Keratinocyte (primary cell): ENCODE measurements around the gene TENM4.

Experiments
- CTCF ChIP-seq, 3 experiments: IDR thresholded peaks in 1 of 3; conservative IDR thresholded peaks in 1 of 3; optimal IDR thresholded peaks in 1 of 3; 2 replicates in 2 of 3; 3 replicates in 1 of 3; pipeline versions ENCODE3 to v1.5.1; 2011; ENCODE audit warnings: low read length in 3 of 3, mild to moderate bottlenecking in 3 of 3, moderate library complexity in 2 of 3, control low read depth in 1 of 3, inconsistent platforms in 1 of 3; ENCODE audit not compliant: insufficient read depth in 2 of 3; ENCODE audit errors: extremely low read depth in 1 of 3
- EZH2 ChIP-seq: IDR thresholded peaks from one replicate; pipeline ENCODE4 v1.6.1; 2012; ENCODE audit warnings: inconsistent platforms, mild to moderate bottlenecking, low read length, moderate library complexity

DNA sequence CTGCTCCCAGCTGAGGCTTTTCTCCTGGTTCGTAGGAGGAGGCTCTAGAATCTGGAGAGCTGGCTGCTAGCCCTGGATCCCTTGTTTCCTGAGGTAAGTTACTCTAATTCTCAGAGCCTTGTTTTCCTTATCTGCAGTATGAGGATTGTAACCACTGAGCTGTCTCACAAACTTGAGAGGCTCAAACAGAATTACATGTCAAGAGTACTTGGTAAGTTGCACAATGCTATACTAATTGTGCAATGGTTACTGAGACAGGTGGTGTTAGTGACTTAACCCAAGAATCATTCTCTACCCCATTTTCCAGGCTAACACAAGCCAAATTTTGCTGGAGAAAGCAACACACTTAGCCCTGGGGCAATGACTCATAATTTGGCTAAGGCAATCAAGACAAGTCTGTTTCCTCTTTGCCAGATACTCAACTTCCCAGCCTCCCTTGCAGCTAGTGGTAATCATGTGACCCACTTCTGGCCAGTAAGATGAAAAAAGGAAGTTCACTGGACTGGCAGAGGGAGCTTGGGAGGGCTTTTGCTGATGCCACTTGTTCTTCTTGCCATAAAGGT lies 348.0 kb downstream of the TENM4 start:
- TF ChIP-seq CTCF (optimal IDR thresholded peaks at IDR 0.05 in 1 of 3, IDR thresholded peaks at IDR 0.05 in 1 of 3, conservative IDR thresholded peaks at IDR 0.05 in 1 of 3; ENCODE audit: extremely low read depth in 1 of 3, insufficient read depth in 2 of 3, low read length in 3 of 3) (no peak), EZH2 (no peak)
